HUES64 (cell line): ENCODE data around the gene CYP27B1.
A peak's percentile ranks its signal among the peaks of the same experiment; 100 is the strongest.

Source experiments
- H3K27ac ChIP-seq: 2 replicates; pipeline ENCODE4 v1.7.0; 2013; ENCODE audit warnings: low read depth, low read length, inconsistent platforms
- H3K27me3 ChIP-seq: 2 replicates; pipeline ENCODE4 v1.6.1; 2013; ENCODE audit warnings: mild to moderate bottlenecking, low read length; ENCODE audit not compliant: insufficient read depth
- H3K36me3 ChIP-seq: 2 replicates; pipeline ENCODE4 v1.6.1; 2013; ENCODE audit warnings: mild to moderate bottlenecking, low read length; ENCODE audit not compliant: insufficient read depth
- H3K4me1 ChIP-seq: 2 replicates; pipeline ENCODE4 v1.6.1; 2013; ENCODE audit warnings: mild to moderate bottlenecking, low read length, moderate library complexity; ENCODE audit not compliant: insufficient read depth
- H3K4me3 ChIP-seq: 2 replicates; pipeline ENCODE4 v1.5.1; 2013; ENCODE audit warnings: mild to moderate bottlenecking, low read length, moderate library complexity
- H3K9ac ChIP-seq: 2 replicates; pipeline ENCODE4 v1.6.1; 2013; ENCODE audit warnings: mild to moderate bottlenecking, low read depth, low read length
- H3K9me3 ChIP-seq: 2 replicates; pipeline ENCODE4 v1.6.1; 2013; ENCODE audit warnings: low read depth, low read length; ENCODE audit not compliant: insufficient read depth
- WGBS: fragments of 150-250, 120-280 bp; methylation state at CpG from one replicate; pipeline ENCODE4 v1.1.7; 2013; ENCODE audit warnings: missing lambda C conversion rate; 5-methylcytosine and 5-hydroxymethylcytosine counted together

The CYP27B1 gene

DNA sequence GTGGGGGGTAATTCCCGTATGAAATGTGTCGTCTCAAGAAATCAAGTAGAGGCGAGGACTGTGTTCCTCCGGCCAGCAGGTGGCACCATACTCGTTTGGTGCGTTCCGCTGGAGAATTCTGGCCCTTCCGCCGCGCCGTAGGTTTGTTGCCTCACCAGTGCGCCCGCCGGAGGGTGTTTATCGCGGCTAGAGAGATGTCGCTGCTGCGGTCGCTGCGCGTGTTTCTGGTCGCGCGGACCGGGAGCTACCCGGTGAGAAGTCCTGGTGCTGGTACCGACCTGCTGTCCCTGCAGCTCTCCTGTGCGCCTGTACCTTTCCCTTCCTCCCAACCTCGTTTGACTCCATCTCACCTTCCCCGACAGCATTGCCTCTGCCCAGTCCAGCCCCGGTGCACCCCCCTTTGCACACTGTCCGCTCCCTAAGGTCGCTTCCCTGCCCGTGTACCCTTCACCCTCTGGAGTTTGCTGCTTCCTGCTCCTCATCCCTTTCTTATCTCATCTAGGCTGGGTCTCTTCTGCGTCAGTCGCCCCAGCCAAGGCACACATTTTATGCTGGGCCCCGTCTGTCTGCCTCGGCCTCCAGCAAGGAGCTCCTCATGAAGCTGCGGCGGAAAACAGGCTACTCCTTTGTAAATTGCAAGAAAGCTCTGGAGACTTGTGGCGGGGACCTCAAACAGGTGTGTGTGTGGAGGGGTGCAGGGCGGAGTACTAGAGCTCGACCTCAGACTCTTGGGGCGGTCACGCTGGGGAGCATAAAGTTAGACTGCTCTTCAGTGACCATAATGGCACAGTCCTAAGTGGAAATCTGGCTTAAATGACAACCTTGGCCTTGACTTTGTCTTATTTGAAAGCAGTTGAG is 16.0 kb upstream of the CYP27B1 start, which contains the start of gene TSFM:
Gene TSFM (plus strand): TSS at position 180 of the 858 bp plus-strand sequence. CDS start 15 bp downstream, at position 195.
- H3K27ac ChIP-seq, result peak within 1 kb of the TSS; percentile 32; the same call in 1 of the 2 replicates
- no peaks in the 10 kb centered on the region for H3K4me1 ChIP-seq
- no peaks in the 10 kb centered on the region for H3K27me3 ChIP-seq
- H3K9ac ChIP-seq, result peak within 1 kb of the TSS; percentile 94
- H3K36me3 ChIP-seq, result peaks cover 37% of the 10 kb centered on the region
- WGBS, result 3% methylated on average over 45 of the region's 45 CpGs
- peak within 1 kb of the TSS; percentile 99 for H3K4me3 ChIP-seq
- H3K9me3 ChIP-seq, result no peaks in the 10 kb centered on the region

DNA sequence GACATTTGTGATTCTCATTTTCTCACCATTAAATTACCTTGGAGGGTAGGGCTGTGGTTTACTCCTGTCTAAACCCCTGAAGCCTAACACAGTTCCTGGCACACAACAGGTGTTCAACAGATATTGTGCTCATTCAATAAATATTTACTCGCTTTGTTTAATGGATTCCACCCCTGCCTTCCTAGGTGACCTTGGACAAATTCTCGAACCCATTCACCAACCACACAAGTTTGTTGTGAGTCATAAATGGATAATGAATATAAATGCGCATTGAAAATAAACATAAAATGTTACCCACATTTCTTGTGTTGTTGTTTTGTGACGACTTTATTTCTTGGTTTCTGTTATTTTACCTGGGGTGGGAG is 15.3 kb upstream of the CYP27B1 start:
- peak overlapping the region; percentile 99 for H3K4me3 ChIP-seq
- H3K4me1 ChIP-seq, result no peaks in the 10 kb centered on the region
- no peak overlapping the region for H3K9ac ChIP-seq
- no peaks in the 10 kb centered on the region for H3K27me3 ChIP-seq
- H3K27ac ChIP-seq, result no peak overlapping the region
- WGBS, result 18% methylated on average over 2 of the region's 4 CpGs
- peaks cover 31% of the 10 kb centered on the region for H3K36me3 ChIP-seq
- H3K9me3 ChIP-seq, result no peaks in the 10 kb centered on the region

- Histone ChIP-seq H3K9ac (no peak overlapping the region), H3K4me1 (no peaks in the 10 kb centered on the region), H3K27ac (no peak overlapping the region), H3K9me3 (no peaks in the 10 kb centered on the region), H3K4me3 (no peak overlapping the region), H3K36me3 (peaks cover 27% of the 10 kb centered on the region), H3K27me3 (no peaks in the 10 kb centered on the region)
- 74% methylated on average over 2 of the region's 2 CpGs for WGBS
These were observed 14.9 kb upstream of the CYP27B1 start for GRCh38 chr12:57781801-57782200.

DNA sequence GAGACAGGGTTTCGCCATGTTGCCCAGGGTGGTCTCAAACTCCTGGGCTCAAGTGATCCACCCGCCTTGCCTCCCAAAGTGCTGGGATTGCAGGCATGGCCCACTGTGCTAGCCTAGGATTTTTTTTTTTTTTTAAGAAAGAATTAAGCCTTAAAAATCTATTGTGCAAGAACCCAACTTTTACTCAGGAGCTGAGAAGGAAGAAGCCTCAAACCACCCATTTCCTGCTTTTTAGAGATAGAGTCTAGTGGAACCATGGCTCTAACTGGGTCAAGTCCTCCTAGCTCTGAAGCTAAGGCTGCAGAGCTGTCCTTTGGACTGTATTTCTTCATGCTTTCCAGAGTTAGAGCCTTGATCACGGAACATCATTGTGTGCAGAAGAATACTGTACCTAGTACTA is 14.4 kb upstream of the CYP27B1 start:
- Histone ChIP-seq H3K36me3 (peaks cover 21% of the 10 kb centered on the region), H3K9ac (no peak overlapping the region), H3K27me3 (no peaks in the 10 kb centered on the region), H3K27ac (no peak overlapping the region), H3K9me3 (no peaks in the 10 kb centered on the region), H3K4me1 (no peaks in the 10 kb centered on the region), H3K4me3 (no peak overlapping the region)
- 94% methylated on average over 3 of the region's 3 CpGs for WGBS

GRCh38 chr12:57780284-57780897 is 13.5 kb upstream of the CYP27B1 start:
- Histone ChIP-seq H3K9me3 (no peaks in the 10 kb centered on the region), H3K27me3 (no peaks in the 10 kb centered on the region), H3K4me1 (no peaks in the 10 kb centered on the region), H3K27ac (no peak overlapping the region), H3K9ac (no peak overlapping the region), H3K36me3 (peaks cover 12% of the 10 kb centered on the region), H3K4me3 (no peak overlapping the region)
- 91% methylated on average over 4 of the region's 4 CpGs for WGBS

- no peak overlapping the region for H3K9ac ChIP-seq
- H3K27me3 ChIP-seq, result no peaks in the 10 kb centered on the region
- WGBS, result 93% methylated on average over 1 of the region's 1 CpG
- H3K4me3 ChIP-seq, result no peak overlapping the region
- no peaks in the 10 kb centered on the region for H3K4me1 ChIP-seq
- peaks cover 9% of the 10 kb centered on the region; the same call in 1 of the 2 replicates for H3K36me3 ChIP-seq
- no peak overlapping the region for H3K27ac ChIP-seq
- no peaks in the 10 kb centered on the region for H3K9me3 ChIP-seq
These were observed 12.9 kb upstream of the CYP27B1 start for GRCh38 chr12:57779736-57780135.

DNA sequence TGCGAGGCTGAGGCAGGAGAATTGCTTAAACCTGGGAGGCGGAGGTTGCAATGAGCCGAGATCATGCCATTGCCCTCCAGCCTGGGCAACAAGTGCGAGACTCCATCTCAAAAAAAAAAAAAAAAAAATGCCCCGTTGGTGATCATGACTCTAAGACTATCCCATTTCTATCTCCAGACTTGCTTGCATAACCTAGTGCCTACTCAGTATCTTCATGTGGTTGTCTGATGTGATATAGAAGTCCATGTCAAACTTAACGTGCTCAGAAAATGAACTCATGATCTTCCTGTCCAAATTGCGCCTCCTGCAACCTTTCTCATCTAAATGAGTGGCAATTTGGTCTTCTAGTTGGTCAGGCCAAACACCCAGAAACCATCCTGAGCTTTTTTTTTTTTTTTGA is 11.0 kb upstream of the CYP27B1 start:
- H3K4me1 ChIP-seq, result peaks cover 2% of the 10 kb centered on the region; the same call in 1 of the 2 replicates
- H3K36me3 ChIP-seq, result no peaks in the 10 kb centered on the region
- 99% methylated on average over 6 of the region's 7 CpGs for WGBS

GRCh38 chr12:57777367-57777766 is 10.5 kb upstream of the CYP27B1 start:
- no peak overlapping the region for H3K9ac ChIP-seq
- H3K27me3 ChIP-seq, result peaks cover 11% of the 10 kb centered on the region
- H3K27ac ChIP-seq, result no peak overlapping the region
- 92% methylated on average over 7 of the region's 7 CpGs for WGBS
- peaks cover 3% of the 10 kb centered on the region; the same call in 1 of the 2 replicates for H3K4me1 ChIP-seq
- no peak overlapping the region for H3K4me3 ChIP-seq
- no peaks in the 10 kb centered on the region for H3K9me3 ChIP-seq
- H3K36me3 ChIP-seq, result no peaks in the 10 kb centered on the region

More for the DNA sequence above, 11.0 kb upstream of the CYP27B1 start:
- H3K9me3 ChIP-seq, result no peaks in the 10 kb centered on the region
- H3K4me3 ChIP-seq, result no peak overlapping the region
- peaks cover 10% of the 10 kb centered on the region for H3K27me3 ChIP-seq
- H3K27ac ChIP-seq, result no peak overlapping the region
- no peak overlapping the region for H3K9ac ChIP-seq

GRCh38 chr12:57776247-57776587 is 9.3 kb upstream of the CYP27B1 start:
- Histone ChIP-seq H3K27ac (no peak overlapping the region), H3K36me3 (no peaks in the 10 kb centered on the region), H3K27me3 (peaks cover 11% of the 10 kb centered on the region), H3K9me3 (no peaks in the 10 kb centered on the region), H3K4me1 (peaks cover 4% of the 10 kb centered on the region; the same call in 1 of the 2 replicates), H3K9ac (no peak overlapping the region), H3K4me3 (no peak overlapping the region)
- 91% methylated on average over 2 of the region's 2 CpGs for WGBS

DNA sequence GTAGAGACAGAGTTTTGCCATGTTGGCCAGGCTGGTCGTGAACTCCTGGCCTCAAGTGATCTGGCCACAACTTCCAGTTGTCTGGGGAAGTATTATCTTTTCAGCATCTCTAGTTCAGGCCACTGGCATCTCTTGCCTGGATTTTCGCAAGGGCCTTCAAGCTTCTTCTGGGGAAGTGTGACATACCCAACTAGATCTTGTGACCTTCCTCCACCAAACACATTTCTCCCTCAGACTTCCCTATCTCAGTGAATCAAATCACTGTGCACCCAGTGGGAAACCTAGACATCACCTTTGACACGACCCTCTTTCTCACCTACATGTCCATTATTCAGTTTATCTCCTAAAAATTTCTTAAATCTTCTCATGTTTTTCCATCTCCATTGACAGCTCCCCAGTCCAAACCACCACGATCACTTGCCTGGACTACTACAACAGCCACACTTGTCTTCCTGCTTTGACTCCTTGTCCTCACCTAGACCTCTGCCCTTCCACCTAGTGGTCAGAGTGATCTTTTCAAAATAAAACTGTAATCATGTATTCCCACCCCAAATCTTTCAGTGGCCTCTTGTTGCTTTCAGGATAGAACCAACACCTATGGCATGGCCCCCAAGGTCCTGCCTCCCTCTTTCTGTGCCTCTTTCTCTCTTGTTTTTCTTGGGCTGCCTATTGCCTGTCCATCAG is 8.8 kb upstream of the CYP27B1 start:
- Histone ChIP-seq H3K27ac (no peak overlapping the region), H3K9ac (no peak overlapping the region), H3K4me1 (peaks cover 9% of the 10 kb centered on the region; the same call in 1 of the 2 replicates), H3K27me3 (peaks cover 11% of the 10 kb centered on the region), H3K36me3 (peaks cover 4% of the 10 kb centered on the region), H3K9me3 (no peaks in the 10 kb centered on the region), H3K4me3 (no peak overlapping the region)
- 84% methylated on average over 4 of the region's 4 CpGs for WGBS

GRCh38 chr12:57775044-57775443 is 8.2 kb upstream of the CYP27B1 start:
- H3K4me1 ChIP-seq, result peaks cover 9% of the 10 kb centered on the region; the same call in 1 of the 2 replicates
- H3K9me3 ChIP-seq, result no peaks in the 10 kb centered on the region
- no peak overlapping the region for H3K4me3 ChIP-seq
- peaks cover 11% of the 10 kb centered on the region for H3K27me3 ChIP-seq
- peaks cover 9% of the 10 kb centered on the region for H3K36me3 ChIP-seq
- no peak overlapping the region for H3K27ac ChIP-seq
- H3K9ac ChIP-seq, result no peak overlapping the region
- WGBS, result 91% methylated on average over 3 of the region's 3 CpGs
